Measurements from ENCODE around the gene APBB2.
A peak's percentile ranks its signal among the peaks of the same experiment; 100 is the strongest.

The APBB2 gene

GRCh38 chr4:41214136-41214824, at the start of gene APBB2:
APBB2 (minus strand) TSS chr4:41214542; CDS start chr4:41033254, 181,288 bp downstream.
- DNase-seq, result peak; percentile 29 to 47

GRCh38 chr4:41262198-41262597, 47.9 kb upstream of the APBB2 start:
- no peak for DNase-seq

GRCh38 chr4:41260116-41260733, 45.9 kb upstream of the APBB2 start:
- DNase-seq, result no peak

GRCh38 chr4:41258783-41259182, 44.4 kb upstream of the APBB2 start:
- no peak for DNase-seq

- no peak for DNase-seq
Measured at GRCh38 chr4:41257906-41258305, 43.6 kb upstream of the APBB2 start.

GRCh38 chr4:41257257-41257901, 43.0 kb upstream of the APBB2 start:
- peak in 1 of 2 donors; percentile 11 for DNase-seq

DNA sequence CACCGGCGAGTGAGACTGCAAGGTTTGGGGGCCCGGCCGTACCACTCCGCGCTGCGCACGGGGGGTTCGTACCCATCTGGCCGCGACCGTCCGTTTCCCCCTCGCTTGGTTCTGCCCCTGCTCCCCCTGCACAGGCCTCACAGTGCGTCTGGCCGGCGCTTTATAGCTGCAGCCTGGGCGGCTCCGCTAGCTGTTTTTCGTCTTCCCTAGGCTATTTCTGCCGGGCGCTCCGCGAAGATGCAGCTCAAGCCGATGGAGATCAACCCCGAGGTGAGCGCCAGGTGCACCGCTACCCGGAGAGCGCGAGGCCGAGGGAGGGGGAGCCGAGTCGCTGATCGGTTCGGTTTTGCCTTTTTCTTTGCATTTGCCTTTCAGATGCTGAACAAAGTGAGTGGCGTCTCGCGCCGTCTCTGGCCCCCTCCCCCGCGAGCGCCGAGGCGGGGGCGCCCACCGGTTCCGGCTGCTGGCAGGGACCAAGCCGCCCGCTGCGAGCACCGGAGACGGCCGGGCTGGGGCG, 42.5 kb upstream of the APBB2 start, which contains the start of gene UCHL1:
Gene UCHL1 (plus strand): TSS at position 189 of the 517 bp plus-strand sequence. CDS start 49 bp downstream, at position 238.
- DNase-seq, result no peak

GRCh38 chr4:41256131-41256739, 41.9 kb upstream of the APBB2 start:
- no peak for DNase-seq

- no peak for DNase-seq
Measured at GRCh38 chr4:41245983-41246382, 31.6 kb upstream of the APBB2 start.

DNA sequence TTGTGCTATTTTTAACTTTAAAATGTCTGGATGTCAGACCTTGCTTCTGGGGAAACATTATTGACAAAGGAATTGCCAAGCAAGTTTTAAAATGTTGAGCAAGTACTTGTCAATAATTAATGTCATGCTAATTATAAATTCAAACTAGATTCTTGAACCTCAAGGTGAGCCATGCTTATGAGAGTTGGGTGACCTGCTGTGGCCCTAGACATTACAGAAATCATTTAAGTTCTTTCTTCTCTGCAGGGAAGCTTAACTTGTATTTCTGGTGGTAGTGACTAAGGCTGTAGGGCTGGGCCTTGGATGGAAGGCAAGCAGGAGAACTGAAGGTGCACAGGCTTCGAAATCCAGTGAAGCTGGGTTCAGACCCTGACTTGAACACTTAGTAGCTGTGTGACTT, 27.6 kb upstream of the APBB2 start:
- no peak for DNase-seq

DNA sequence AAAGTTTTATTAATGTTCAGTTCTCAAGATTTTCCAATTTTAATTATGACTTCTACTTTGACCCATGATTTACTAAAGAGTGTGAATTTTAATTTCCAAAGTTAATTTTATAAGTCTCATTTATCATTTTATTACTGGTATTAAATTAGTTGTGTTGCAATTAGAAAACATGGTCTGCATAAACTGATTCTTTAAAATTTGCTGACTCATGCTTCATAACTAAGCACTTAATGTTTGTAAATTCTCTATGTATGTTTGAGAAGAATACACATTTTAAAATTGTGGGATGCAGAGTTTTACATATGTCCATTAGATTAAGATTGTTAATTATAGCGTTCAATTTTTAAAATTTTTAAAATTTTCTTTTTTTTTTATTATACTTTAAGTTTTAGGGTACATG, 22.2 kb upstream of the APBB2 start:
- DNase-seq, result no peak

- no peak for DNase-seq
Measured at GRCh38 chr4:41236032-41236431, 21.7 kb upstream of the APBB2 start.

DNA sequence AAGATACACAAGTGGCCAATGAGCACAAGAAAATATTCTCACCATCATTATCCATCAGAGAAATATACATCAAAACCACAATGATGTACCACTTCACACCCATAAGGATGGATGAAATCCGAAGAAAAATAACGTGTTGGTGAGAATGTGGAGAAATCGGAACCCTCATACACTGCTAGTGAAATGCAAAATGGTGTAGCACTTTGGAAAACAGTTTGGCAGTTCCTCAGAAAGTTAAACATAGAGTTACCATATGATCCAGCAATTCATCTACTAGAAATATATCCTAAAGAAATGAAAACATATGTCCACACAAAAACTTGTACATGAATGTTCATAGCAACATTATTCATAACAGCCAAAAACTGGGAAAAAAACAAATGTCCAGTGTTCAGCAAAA, 18.5 kb upstream of the APBB2 start:
- no peak for DNase-seq

- no peak for DNase-seq
Measured at GRCh38 chr4:41232406-41232805, 18.1 kb upstream of the APBB2 start.

GRCh38 chr4:41227902-41228301, 13.6 kb upstream of the APBB2 start:
- DNase-seq, result no peak

GRCh38 chr4:41221850-41222645, 7.7 kb upstream of the APBB2 start:
- DNase-seq, result no peak

DNA sequence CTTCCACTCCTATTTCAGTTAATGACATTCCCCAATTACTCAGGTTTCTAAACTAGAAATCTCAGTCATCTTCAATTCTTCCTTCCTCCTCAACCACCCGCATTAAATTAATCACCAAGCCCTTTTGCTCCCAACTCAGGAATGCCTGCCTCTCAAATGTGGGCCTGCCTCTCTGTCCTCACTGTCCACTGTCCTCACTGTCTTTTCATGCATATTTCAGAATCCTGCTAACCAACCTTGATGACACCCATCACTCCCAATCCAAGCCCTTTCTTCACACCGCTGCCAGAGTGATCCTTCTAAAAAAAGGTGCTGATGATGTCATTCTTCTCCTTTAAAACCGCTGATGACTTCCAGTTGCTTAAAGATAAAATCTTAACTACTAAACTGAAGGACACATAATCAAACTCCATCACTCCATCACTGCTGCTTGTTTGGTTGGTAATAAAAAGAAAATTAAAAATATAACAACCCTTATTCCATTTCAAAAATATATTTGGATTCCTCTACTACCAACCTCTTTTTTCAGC, 5.1 kb upstream of the APBB2 start:
- DNase-seq, result no peak

DNA sequence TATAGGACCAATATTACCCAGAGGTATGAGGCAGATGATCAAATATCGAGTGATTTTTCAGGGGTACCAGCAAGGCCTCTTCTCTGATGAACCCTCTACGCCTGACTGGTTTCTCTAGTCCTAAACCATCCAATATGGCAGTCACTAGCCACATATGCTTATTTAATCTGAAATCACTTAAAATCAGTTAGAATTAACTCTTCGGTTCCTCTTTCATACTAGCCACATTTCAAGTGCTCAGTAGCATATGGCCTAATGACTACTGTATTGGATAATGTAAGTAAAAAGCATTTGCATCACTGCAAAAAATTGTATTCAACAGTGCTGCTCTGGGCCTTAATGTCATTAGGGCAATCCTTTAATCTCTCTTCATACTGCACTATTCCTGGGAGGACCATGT, 4.4 kb upstream of the APBB2 start:
- DNase-seq, result no peak

- no peak for DNase-seq
Measured at GRCh38 chr4:41217374-41217773, 3.0 kb upstream of the APBB2 start.

- DNase-seq, result no peak
Measured at GRCh38 chr4:41217020-41217333, 2.6 kb upstream of the APBB2 start.

GRCh38 chr4:41216294-41217019, 2.1 kb upstream of the APBB2 start:
- peak; percentile 19 to 22 for DNase-seq

DNA sequence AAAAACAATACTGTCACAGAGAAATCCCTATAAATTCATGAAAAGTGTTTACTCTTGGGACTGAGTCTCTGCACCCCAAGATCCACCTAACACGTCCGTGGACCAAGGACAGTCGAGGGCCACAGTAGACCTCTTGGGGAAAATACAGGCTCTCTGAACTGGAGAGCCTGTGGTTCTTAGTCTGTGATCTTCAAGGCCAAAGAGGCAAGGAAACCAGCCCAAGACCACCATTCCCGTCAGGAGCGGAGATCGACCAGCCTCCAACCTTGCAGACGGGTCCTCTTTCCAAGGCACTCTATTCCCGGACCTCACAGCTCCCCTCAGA, 1.6 kb upstream of the APBB2 start:
- no peak for DNase-seq
